Liver (tissue), 9 donors: ENCODE data around the gene RHPN2. TPM values are rescaled to one million over a fixed set of nuclear protein-coding genes. Genes with fewer than 3 reads are reported as not detected.
"Not testable (repeated sequence)": the region's sequence is repeated elsewhere in the genome, so short reads cannot be mapped to it uniquely, and the experiment has no call there.

Experiments
- DNase-seq: peaks from one replicate; pipeline ENCODE4 v3.0.0-alpha.2; 2017; ENCODE audit warnings: low spot score
- H3K27ac ChIP-seq, 2 donors: one replicate each; pipeline ENCODE4 v1.7.0; 2013; ENCODE audit warnings: inconsistent platforms in 2 of 2, low read length in 2 of 2, control low read depth in 1 of 2, low read depth in 1 of 2, mild to moderate bottlenecking in 1 of 2
- H3K27me3 ChIP-seq, 4 donors: one replicate each; pipeline versions ENCODE4 v1.6.1 to v1.7.0; 2013; ENCODE audit warnings: low read length in 3 of 4, inconsistent platforms in 1 of 4, mild to moderate bottlenecking in 1 of 4, moderate library complexity in 1 of 4; ENCODE audit not compliant: control insufficient read depth in 4 of 4, insufficient read depth in 4 of 4
- H3K36me3 ChIP-seq, 4 donors: one replicate each; pipeline versions ENCODE4 v1.6.1 to v1.7.0; 2013; ENCODE audit warnings: low read length in 3 of 4, mild to moderate bottlenecking in 3 of 4, low read depth in 1 of 4, moderate library complexity in 1 of 4; ENCODE audit not compliant: control insufficient read depth in 4 of 4, insufficient read depth in 3 of 4
- H3K4me1 ChIP-seq, 4 donors: one replicate each; pipeline versions ENCODE4 v1.6.1 to v1.7.0; 2013; ENCODE audit warnings: low read length in 3 of 4, mild to moderate bottlenecking in 3 of 4, moderate library complexity in 1 of 4; ENCODE audit not compliant: control insufficient read depth in 4 of 4, insufficient read depth in 4 of 4
- H3K4me3 ChIP-seq, 3 donors: one replicate each; pipeline versions ENCODE4 v1.6.1 to v1.7.0; 2013; ENCODE audit warnings: low read length in 3 of 3, control low read depth in 1 of 3, low read depth in 1 of 3, mild to moderate bottlenecking in 1 of 3
- H3K9ac ChIP-seq, 2 donors: one replicate each; pipeline ENCODE4 v1.7.0; 2013; ENCODE audit warnings: low read length in 2 of 2, mild to moderate bottlenecking in 2 of 2, moderate library complexity in 2 of 2, control low read depth in 1 of 2, low read depth in 1 of 2
- H3K9me3 ChIP-seq, 4 donors: one replicate each; pipeline versions ENCODE4 v1.6.1 to v1.7.0; 2013; ENCODE audit warnings: low read length in 3 of 4; ENCODE audit not compliant: control insufficient read depth in 4 of 4
- FOXA1 ChIP-seq: IDR thresholded peaks from 2 replicates; pipeline ENCODE4 v1.6.1; 2016; ENCODE audit warnings: antibody characterized with exemption
- HNF4A ChIP-seq, 2 donors: conservative IDR thresholded peaks; 2 replicates each; pipeline ENCODE4 v1.6.1; 2016; ENCODE audit warnings: antibody characterized with exemption in 2 of 2, mild to moderate bottlenecking in 2 of 2
- HNF4G ChIP-seq: IDR thresholded peaks from 2 replicates; pipeline ENCODE4 v1.6.1; 2016; ENCODE audit warnings: antibody characterized with exemption
- NR2F2 ChIP-seq: IDR thresholded peaks from 2 replicates; pipeline ENCODE4 v1.6.1; 2016; ENCODE audit warnings: antibody characterized with exemption
- RXRA ChIP-seq, 2 donors: IDR thresholded peaks; 2 replicates each; pipeline ENCODE4 v1.6.1; 2017 to 2018; ENCODE audit warnings: antibody characterized with exemption in 2 of 2, mild to moderate bottlenecking in 1 of 2
- SP1 ChIP-seq: IDR thresholded peaks from 2 replicates; pipeline ENCODE4 v1.6.1; 2018; ENCODE audit warnings: antibody characterized with exemption, mild to moderate bottlenecking
- TAF1 ChIP-seq: conservative IDR thresholded peaks from 2 replicates; pipeline ENCODE4 v1.6.1; 2016; ENCODE audit warnings: antibody characterized with exemption, mild to moderate bottlenecking
- YY1 ChIP-seq: IDR thresholded peaks from 2 replicates; pipeline ENCODE4 v1.6.1; 2016; ENCODE audit warnings: antibody characterized with exemption, mild to moderate bottlenecking
- WGBS: extraction: QIAGEN DNeasy Blood & Tissue Kit; methylation state at CpG from one replicate; pipeline ENCODE4 v1.1.7; 2013; 5-methylcytosine and 5-hydroxymethylcytosine counted together
- polyA plus RNA-seq, 2 donors: library from polyadenylated mRNA; stranded (reverse) in 1 of 2; unstranded in 1 of 2; fragments of 200-250 nt in 1 of 2; fragments of >200 nt in 1 of 2; fragmentation: Nextera tagmentation in 1 of 2; extraction: Ambion mirVana in 1 of 2; gene quantifications; one replicate each; pipeline versions ENCODE4 v1.2.1 to v1.2.3, GENCODE V29; 2013 to 2015
- total RNA-seq, 2 donors: library from RNA; depleted of rRNA; stranded (reverse); fragments of >200 nt; gene quantifications; one replicate each; pipeline ENCODE4 v1.2.3, GENCODE V29; 2014
- donor health status: healthy.
- donor health status: healthy.
- donor health status: healthy.
- donor health status: healthy.
- donor health status: healthy.

RHPN2 gene
- total and polyA plus RNA-seq, 4 donors = 7.6 to 31.5 (median 9.8) TPM

GRCh38 chr19:33037168-33038025 lies 27.3 kb downstream of the RHPN2 start:
- H3K9ac ChIP-seq, H3K36me3 ChIP-seq, DNase-seq, H3K27me3 ChIP-seq, H3K4me3 ChIP-seq, H3K9me3 ChIP-seq: not testable (repeated sequence)
- H3K27ac ChIP-seq = peak overlapping the region; percentile 50 to 57
- WGBS = 90% methylated on average over 18 of the region's 18 CpGs
- TF ChIP-seq TAF1 = peak; percentile 59
- TF ChIP-seq SP1 = peak; percentile 64
- peaks cover 13 to 43% (median 27%) of the 10 kb centered on the region in 4 donors for H3K4me1 ChIP-seq

- WGBS = 93% methylated on average over 45 of the region's 45 CpGs
- not testable (repeated sequence) for DNase-seq, H3K4me3 ChIP-seq, H3K9ac ChIP-seq, H3K27me3 ChIP-seq, H3K36me3 ChIP-seq, H3K9me3 ChIP-seq
- H3K4me1 ChIP-seq = peaks cover 9 to 38% (median 21%) of the 10 kb centered on the region in 4 donors
- peak overlapping the region in 1 of 2 donors; percentile 20 for H3K27ac ChIP-seq
These were observed 28.1 kb downstream of the RHPN2 start for GRCh38 chr19:33036370-33037167.

GRCh38 chr19:33035461-33035860 lies 29.2 kb downstream of the RHPN2 start:
- H3K4me3 ChIP-seq = no peak overlapping the region
- no peaks in the 10 kb centered on the region for H3K27me3 ChIP-seq
- 89% methylated on average over 10 of the region's 10 CpGs for WGBS
- no peaks in the 10 kb centered on the region for H3K9me3 ChIP-seq
- DNase-seq = no peak
- no peaks in the 10 kb centered on the region for H3K36me3 ChIP-seq
- H3K9ac ChIP-seq = no peak overlapping the region
- H3K4me1 ChIP-seq = peaks cover 8 to 30% (median 16%) of the 10 kb centered on the region in 4 donors
- no peak for TF ChIP-seq FOXA1
- H3K27ac ChIP-seq = no peak overlapping the region

- DNase-seq = no peak
- Histone ChIP-seq H3K27me3 (no peaks in the 10 kb centered on the region), H3K4me3 (no peak overlapping the region)
These were observed 32.4 kb downstream of the RHPN2 start for GRCh38 chr19:33032218-33032781.

More at GRCh38 chr19:33032218-33032781, 32.4 kb downstream of the RHPN2 start:
- peak overlapping the region; percentile 25 to 34 for H3K27ac ChIP-seq
- WGBS = 73% methylated on average over 8 of the region's 8 CpGs
- TF ChIP-seq YY1 (no peak), TAF1 (no peak), HNF4A (conservative IDR thresholded peaks at IDR 0.05) (peak; percentile 6 to 50), SP1 (no peak), RXRA (IDR thresholded peaks at IDR 0.05) (peak in 1 of 2 donors; percentile 36), FOXA1 (no peak), HNF4G (no peak), NR2F2 (no peak)
- no peaks in the 10 kb centered on the region for H3K36me3 ChIP-seq
- H3K9me3 ChIP-seq = peaks cover 0 to 2% (median 0%) of the 10 kb centered on the region in 4 donors
- peaks cover 6 to 11% (median 8%) of the 10 kb centered on the region in 4 donors for H3K4me1 ChIP-seq
- peak overlapping the region in 1 of 2 donors; percentile 3 for H3K9ac ChIP-seq
